A172 (cell line): Measurements from ENCODE around the gene PTPRN. TPM values are rescaled to one million over a fixed set of nuclear protein-coding genes. Genes with fewer than 3 reads are reported as not detected.
"Not testable (repeated sequence)": the region's sequence is repeated elsewhere in the genome, so short reads cannot be mapped to it uniquely, and the experiment has no call there.

Experiments
- DNase-seq: peaks from one replicate; pipeline ENCODE4 v3.0.0-alpha.2; 2015; ENCODE audit warnings: low spot score
- total RNA-seq: library from RNA; depleted of rRNA; stranded (reverse); fragments of >200 nt; shearing (Covaris generic); gene quantifications from 2 replicates; pipeline ENCODE4 v1.2.3, GENCODE V29; 2014

PTPRN gene
- total RNA-seq, 1 experiment from 2014 or later: 31.5 TPM

- DNase-seq: no peak
These were observed 21.5 kb downstream of the PTPRN start for GRCh38 chr2:219287580-219288265.

- DNase-seq: not testable (repeated sequence)
These were observed 22.1 kb downstream of the PTPRN start for GRCh38 chr2:219287116-219287440.

GRCh38 chr2:219286436-219287115 lies 22.6 kb downstream of the PTPRN start:
- DNase-seq: no peak

- no peak for DNase-seq
These were observed 23.2 kb downstream of the PTPRN start for GRCh38 chr2:219285894-219286425.

GRCh38 chr2:219285373-219285735 lies 23.8 kb downstream of the PTPRN start:
- DNase-seq: no peak

- DNase-seq: no peak
These were observed 24.5 kb downstream of the PTPRN start for GRCh38 chr2:219284501-219285372.

GRCh38 chr2:219282943-219283581 lies 26.1 kb downstream of the PTPRN start:
- no peak for DNase-seq

- DNase-seq: no peak
These were observed 26.8 kb downstream of the PTPRN start for GRCh38 chr2:219282375-219282774.

GRCh38 chr2:219281588-219281987 lies 27.6 kb downstream of the PTPRN start:
- DNase-seq: no peak

- no peak for DNase-seq
These were observed 28.6 kb downstream of the PTPRN start for GRCh38 chr2:219280651-219281050.

- no peak for DNase-seq
These were observed 29.2 kb downstream of the PTPRN start for GRCh38 chr2:219279916-219280516.

- DNase-seq: peak; percentile 99
These were observed 29.9 kb downstream of the PTPRN start, which contains the start of gene DNAJB2 for GRCh38 chr2:219279151-219279915. Gene DNAJB2, plus strand, starts transcription at chr2:219279366. Its CDS starts 468 bp downstream, at chr2:219279834.

- no peak for DNase-seq
These were observed 30.5 kb downstream of the PTPRN start for GRCh38 chr2:219278655-219279150.

GRCh38 chr2:219277703-219278654 lies 31.2 kb downstream of the PTPRN start:
- peak; percentile 73 for DNase-seq

- peak; percentile 95 for DNase-seq
These were observed 34.8 kb downstream of the PTPRN start for GRCh38 chr2:219274361-219274921.

- peak; percentile 91 for DNase-seq
These were observed 35.3 kb downstream of the PTPRN start for GRCh38 chr2:219273937-219274336.

- DNase-seq: peak; percentile 84
These were observed 36.2 kb downstream of the PTPRN start for GRCh38 chr2:219272995-219273394.

GRCh38 chr2:219272356-219272755 lies 36.8 kb downstream of the PTPRN start:
- no peak for DNase-seq

- DNase-seq: no peak
These were observed 38.2 kb downstream of the PTPRN start for GRCh38 chr2:219271021-219271420.
